HG03025 (cell line): ENCODE data around the gene MEPCE.
A peak's percentile ranks its signal among the peaks of the same experiment; 100 is the strongest.

Source experiments
- ATAC-seq: cut with Tn5 transposase; IDR thresholded peaks from one replicate; pipeline ENCODE4 v1.9.1; 2021; ENCODE audit warnings: mild to moderate bottlenecking, moderate library complexity; ENCODE audit not compliant: unreplicated experiment, low FRiP score

Gene MEPCE

DNA sequence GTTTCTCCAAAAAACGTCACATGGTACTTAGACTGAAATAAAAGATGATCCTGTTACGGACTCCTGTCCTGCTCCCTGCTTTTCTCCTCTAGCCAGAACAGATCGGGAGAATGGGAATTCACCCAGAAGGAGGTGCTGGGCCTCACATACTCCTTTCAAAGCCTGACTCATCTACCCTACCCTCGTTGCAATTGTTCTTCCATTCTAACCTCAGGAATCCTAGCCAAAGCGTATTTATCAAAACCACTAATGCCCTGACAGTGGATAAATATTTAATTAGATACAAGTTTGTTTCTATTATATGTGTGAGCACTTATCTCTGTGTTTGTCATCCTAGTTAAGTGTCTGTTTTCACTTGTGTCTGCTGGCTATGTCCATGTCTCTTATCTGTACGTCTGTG is 22.9 kb upstream of the MEPCE start:
- no peak for ATAC-seq

DNA sequence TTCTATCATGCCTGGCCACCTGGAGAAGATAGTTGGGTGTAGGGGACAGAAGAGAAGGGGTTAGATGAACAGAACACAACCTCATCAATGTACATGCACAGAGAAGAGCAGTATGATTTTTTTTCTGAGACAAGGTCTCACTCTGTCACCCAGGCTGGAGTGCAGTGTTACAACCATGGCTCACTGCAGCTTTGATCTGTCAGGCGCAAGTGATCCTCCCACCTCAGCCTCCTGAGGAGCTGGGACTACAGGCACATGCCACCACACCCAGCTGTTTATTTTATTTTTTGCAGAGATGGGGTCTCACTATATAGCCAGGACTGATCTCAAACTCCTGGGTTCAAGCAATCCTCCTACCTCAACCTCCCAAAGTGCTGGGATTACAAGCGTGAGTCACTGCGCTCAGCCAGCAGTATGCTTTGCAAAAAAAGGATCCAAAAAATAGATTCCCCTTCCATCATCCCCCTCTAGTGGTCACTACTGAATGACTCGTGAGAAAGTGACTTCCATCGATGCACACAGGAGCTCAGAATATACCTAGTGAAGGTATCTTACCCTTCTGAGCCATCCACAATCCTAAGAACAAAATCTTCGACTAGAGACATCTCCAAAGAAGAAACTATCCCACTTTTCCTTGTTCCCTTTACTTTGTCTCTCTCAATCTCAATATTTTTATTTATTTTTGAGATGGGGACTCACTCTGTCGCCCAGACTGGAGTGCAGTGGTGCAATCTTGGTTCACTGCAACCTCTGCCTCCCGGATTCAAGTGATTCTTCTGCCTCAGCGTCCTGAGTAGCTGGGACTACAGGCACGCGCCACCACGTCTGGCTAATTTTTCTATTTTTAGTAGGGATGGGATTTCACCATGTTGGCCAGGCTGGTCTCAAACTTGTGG is 22.1 kb upstream of the MEPCE start:
- no peak for ATAC-seq

DNA sequence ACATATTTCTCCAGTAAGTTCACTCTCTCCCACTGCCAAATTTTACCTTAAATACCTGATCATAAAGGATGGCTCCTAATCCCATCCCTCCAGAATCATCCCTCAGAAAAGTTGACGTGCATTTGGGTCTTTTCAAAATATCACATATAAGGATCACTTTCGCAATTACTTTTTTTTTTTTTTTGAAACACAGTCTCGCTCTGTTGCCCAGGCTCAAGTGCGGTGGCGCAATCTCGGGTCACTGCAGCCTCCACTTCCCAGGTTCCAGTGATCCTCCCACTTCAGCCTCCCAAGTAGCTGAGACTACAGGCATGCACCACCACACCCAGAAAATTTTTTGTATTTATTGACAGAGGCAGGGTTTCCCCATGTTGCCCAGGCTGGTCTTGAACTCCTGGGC is 18.5 kb upstream of the MEPCE start:
- ATAC-seq, result no peak

DNA sequence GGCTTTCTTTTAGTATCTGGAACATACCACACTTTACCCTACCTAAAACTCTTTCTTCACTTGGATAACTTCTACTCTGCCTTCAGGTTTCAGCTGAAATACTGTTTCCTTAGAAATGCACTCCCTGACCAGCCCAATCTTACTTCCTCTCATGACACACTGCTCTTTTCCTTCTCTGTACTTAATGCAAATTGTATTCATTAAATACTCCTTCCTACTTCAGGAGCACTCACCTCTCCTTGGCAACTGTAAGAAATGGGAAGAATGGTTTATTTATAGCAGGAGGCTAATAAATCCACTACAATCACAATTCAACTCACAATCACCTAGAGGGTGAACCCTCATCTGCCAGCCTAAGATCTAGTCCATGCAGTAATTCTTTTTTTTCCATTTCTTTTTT is 16.3 kb upstream of the MEPCE start:
- ATAC-seq, result no peak

DNA sequence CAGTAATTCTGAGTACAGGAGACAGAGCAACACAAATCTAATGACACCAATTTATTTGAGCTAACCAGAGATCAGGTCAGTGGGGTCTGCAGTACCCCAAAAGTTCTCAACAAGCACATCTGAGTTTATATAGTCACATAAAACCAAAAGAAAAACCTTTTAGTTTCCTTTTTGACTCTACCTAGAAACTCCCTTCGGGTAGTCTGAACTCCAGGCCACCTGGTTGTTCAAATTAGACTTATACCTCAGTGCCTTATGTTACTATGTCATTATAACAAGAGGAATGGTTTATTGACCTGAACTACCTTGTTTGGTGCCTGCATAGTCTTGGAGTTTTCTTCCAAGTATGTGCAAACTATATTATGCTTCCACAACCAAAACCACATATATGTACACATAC is 15.7 kb upstream of the MEPCE start:
- ATAC-seq, result no peak

DNA sequence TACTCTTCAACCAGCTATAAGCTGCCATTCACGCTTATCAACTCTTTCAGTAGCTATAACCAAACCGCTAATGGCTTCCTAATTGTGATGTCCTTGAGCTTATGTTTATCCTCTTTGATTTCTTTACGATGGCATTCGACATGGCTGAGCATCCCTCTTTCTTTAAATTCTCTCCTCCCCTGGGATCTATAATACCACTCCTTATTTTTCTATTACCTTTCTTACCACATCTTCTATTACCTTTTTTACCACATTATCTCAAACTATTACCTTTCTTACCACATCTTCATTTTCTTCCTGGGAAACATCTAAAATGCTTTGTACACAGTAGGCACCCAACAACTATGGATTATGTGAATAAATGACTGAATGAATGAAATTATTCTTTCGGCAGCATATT is 14.2 kb upstream of the MEPCE start:
- no peak for ATAC-seq

DNA sequence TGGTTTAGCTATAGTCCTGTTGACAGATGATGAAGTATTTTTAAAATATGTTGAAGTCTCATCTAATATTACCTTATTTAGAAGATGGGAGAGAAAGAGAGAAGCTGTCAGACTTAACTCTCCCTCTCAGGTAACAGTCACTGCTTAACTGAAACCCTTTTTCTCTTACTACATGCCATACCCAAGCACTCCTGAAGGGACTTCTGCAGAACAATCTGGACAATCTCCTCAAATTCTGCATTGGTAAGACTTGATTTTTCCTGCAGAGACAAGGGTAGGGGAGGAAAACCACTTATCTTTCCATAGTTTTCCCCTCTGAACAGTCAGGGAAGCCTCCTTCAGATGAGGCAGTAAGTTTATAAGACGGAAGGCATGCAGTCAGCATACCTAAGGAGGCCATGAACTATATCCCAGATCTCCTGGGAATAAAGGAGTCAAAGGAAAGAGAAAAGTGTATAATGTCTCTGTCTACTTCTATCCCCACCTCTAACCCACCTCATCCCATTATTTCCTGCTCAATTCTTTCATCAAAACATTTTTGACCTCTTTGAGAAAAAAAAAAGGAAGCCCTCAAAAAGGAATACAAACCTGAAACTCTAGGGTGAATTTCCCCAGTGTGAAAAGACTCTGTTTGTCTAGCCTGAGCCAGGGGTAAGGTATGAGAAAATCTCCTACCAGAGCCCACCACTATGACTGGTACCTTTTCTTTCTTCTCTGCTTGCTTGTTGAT is 10.5 kb upstream of the MEPCE start:
- ATAC-seq, result no peak

DNA sequence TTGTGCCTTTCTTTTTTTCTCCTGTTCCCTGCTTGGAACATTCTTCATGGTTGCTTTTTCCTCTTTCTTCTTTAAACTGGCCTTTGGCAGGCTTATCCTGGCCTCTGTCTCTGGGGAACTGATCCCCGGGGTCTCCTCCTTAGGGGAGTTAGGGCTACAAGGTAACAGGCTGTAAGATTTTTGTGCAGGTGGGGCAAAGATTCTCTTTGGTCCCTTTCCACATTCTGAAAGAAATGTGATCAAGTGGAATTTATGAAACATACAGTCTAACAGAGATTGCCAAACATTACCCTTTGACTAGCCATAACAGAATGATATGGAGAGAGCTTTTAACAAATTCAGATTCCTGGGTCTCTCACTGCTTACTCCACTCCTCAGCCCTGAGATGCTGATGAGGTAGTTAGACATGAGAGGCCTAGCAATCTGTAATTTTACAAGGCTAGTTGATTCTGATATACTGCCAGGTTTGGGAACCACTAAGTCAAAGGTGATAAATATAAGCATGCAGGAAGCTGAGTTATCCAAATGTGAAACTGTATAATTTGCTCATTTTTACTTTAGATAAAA is 9.9 kb upstream of the MEPCE start:
- no peak for ATAC-seq

DNA sequence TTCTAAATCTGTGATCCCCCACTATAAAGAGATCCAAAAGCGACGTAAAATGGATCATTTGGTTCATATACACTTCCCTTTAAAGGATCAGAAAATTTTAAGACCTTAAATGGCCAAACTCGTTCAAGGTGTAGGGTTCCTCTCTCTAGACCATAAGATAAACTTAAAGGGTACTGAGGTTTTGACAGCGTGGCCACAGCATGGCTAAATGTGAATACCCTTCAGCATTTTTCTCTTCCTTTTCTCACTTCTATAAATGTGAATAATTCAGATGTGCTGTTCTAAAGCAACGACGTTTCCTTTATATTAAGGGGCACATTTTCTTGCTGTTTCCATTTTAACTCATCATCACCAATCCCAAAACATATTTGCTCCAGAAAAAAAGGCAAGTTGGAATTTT is 6.3 kb upstream of the MEPCE start:
- ATAC-seq, result no peak

DNA sequence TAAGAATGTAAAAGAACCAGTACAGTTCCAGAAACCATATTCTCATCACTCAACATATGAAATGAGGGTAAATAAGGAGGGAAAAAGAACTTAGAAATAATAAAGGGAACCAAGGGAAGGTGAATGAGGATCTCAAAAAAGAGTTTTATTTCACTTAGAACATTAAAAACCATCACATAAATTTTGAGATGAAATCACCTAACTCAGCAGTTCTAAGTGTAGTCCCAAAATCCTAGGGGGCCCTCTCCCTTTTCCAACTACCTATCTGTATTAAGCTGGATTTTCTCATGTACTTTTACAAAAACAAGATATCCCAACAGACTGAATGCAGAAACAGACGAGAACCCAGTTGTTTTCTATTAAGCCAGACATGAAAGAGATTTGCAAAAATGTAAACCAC is 4.3 kb upstream of the MEPCE start:
- no peak for ATAC-seq

DNA sequence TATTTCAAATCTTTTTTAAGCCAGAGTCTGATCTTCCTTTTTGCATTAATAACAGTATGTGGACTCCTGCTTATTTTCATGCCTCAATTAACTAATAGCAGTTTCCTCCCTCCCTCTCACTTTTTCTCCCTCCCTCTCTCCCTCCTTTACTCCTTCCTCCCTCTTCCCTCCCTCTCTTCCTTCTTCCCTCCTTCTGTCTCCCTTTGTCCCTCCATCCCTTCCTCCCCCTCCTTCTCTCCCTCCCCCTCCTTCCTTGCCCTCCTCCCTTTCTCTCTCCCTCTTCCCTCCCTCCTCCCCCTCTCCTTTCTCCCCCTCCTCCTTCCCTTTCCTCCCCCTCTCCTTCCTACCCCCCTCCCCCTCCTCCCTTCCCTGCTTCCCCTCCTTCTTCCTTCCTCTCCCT is 3.1 kb upstream of the MEPCE start:
- no peak for ATAC-seq

DNA sequence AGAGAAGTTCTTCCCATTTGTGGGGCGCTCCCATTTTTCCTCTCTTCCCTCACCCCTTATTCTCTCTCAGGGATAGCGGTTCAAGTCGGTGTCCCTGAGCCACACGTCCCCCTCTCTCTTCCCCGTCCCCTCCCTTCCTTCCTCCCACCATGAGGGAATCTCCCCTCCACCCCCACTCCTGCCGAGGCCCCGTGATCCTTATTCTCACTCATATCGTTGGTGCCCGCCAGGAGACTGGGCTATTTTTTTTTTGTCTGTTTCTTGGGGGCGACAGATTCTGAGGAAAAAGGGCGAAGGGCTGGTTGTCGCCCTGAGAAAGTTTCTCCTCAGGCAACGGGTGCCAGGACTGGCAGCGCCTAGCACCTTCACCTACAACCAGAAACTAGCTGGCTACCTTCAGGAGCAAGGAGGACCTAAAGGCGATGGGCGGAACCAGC is 1.9 kb upstream of the MEPCE start:
- ATAC-seq, result no peak

DNA sequence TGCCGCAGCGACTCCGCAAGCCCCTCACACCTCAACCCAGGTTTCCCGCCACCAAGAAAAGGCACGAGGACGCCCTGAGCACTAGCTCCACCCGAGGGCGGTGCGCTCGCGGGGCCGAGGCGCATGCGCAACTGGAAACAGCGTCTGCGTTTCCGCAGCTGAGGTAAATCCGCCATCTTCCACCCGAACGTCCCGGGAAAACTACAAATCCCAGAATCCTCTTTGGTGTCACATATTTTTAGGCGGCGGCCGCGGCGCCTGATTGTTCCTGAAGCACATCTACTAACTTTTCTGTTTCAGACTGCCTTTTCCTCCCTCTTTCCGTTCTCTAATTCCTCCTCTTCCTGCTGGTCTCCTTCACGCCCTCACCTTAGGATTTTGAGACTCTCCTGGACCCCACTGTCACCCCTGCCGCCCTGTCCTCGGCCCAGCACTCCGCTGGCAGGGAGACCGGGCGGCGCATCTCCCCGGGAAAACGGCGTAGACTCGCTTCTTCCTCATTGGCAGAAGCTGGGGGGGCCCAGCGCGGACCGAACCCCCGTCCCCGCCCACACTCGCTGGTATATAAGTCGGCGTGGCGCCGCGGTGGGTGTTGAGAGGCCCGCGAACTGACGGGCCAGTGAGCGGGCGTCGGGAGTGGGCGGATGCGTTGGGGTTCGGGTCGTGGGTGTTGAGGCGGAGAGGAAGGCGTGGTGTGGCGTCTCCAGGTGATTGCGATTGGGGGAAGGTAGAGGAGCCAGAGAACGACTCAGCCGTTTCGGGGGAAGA is 1.2 kb upstream of the MEPCE start, which contains the start of gene ZCWPW1:
Gene ZCWPW1, minus strand, starts transcription at position 505 of the 768 bp plus-strand sequence. CDS start 8,054 bp downstream, outside the sequence.
- peak; percentile 51 for ATAC-seq

DNA sequence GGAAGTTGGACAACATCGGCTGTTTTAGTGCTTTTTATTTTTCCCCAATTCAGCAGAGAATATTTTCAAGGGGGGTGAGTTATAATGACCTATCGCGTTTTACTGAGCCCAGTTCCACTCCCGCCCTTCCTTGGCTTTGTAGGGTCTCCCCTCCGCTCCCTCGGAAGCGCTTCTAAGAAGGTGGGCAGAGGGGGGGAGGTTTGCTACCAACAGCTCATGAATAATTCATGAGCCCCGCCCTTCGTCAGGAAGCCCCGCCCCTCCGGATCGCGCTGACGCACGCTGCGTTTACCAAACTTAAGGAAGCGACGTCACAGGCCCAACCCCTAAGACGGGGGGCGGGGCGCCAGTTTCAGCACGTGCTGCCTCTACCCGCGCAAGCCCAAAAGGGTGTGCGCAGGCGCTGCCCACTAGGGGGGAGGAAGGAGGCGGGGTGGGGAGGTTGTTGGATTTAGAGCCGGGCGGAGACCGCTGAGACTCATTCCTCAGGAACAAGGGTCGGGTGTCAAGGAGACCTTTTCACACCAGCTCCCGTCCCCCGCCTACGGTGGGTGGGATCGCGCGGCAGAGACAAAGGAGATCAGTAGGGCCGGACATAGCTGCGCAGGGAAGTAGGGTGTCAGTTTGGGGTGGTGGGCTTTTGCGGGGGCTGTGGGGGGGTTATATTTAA is 529 bp upstream of the MEPCE start:
- peak; percentile 44 for ATAC-seq

DNA sequence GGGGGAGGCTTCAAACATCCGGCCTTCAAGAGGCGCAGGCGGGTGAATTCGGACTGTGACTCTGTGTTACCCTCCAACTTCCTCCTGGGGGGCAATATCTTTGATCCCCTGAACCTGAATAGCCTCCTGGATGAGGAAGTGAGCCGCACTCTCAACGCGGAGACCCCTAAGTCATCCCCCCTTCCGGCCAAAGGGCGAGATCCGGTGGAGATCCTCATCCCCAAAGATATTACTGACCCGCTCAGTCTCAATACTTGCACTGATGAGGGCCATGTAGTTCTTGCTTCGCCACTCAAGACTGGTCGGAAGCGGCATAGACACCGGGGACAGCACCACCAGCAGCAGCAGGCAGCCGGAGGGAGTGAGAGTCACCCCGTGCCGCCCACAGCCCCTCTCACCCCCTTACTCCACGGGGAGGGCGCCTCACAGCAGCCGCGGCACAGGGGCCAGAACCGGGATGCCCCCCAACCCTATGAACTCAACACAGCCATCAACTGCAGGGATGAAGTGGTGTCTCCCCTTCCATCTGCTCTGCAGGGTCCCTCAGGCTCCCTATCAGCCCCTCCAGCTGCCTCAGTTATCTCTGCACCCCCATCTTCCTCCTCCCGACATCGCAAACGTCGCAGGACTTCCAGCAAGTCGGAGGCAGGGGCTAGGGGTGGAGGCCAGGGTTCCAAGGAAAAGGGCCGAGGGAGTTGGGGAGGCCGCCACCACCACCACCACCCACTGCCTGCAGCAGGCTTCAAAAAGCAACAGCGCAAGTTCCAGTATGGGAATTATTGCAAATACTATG is 1.1 kb downstream of the MEPCE start:
- no peak for ATAC-seq

DNA sequence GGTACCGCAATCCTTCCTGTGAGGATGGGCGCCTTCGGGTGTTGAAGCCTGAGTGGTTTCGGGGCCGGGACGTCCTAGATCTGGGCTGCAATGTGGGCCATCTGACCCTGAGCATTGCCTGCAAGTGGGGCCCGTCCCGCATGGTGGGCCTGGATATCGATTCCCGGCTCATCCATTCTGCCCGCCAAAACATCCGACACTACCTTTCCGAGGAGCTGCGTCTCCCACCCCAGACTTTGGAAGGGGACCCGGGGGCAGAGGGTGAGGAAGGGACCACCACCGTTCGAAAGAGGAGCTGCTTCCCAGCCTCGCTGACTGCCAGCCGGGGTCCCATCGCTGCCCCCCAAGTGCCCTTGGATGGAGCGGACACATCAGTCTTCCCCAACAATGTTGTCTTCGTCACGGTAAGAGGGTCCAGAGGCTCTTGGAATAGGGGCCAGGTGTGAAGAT is 1.7 kb downstream of the MEPCE start:
- ATAC-seq, result no peak

DNA sequence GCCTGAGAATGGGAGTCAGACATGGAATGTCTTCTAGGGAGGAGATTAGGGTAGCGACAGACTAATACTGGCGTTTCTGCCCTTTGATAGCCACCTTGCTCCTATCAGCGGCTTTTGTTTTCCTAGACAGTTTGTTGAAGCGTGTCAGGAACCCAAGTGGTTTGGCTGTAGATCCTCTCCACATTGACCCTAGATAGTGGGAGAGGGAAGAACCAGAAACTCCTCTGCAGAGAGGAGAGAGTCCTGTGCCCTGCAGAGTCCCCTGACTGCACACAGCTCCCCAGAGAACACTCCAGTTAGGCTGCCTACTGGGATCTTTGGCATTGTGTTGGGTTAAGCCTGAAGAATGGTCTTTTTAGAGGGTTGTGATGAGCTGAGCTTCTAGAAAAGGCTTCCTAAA is 2.4 kb downstream of the MEPCE start:
- ATAC-seq, result no peak

DNA sequence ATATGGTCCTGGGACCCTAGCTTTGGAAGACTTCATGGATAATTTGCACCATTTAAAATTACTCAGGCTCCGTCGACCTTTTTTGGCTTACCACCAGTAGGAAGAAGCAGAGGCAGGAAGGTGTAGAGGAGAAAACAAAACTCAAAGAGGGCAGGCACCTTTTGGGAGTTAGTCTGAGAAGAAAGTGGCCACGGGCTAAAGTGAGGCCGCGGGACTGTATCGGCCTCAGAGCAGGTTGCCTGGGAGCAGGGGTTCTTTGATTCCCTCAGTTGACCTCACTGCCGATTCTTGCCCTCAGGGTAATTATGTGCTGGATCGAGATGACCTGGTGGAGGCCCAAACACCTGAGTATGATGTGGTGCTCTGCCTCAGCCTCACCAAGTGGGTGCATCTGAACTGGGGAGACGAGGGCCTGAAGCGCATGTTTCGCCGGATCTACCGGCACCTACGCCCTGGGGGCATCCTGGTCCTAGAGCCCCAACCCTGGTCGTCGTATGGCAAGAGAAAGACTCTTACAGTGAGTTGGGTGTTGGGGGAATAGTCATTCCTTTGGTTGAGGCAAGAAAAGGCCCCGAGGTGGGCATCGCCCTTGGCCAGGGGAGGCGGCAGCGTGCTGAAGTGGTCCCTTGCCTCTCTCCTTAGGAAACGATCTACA is 3.1 kb downstream of the MEPCE start:
- no peak for ATAC-seq

DNA sequence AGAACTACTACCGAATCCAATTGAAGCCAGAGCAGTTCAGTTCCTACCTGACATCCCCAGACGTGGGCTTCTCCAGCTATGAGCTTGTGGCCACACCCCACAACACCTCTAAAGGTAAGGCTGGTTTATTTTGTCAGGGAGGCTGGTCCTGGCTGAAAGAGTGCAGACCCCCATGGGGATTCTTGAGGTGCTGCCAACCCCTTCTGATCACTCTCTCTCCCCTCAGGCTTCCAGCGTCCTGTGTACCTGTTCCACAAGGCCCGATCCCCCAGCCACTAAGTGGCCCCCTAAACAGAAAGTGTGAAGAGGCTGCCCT is 3.6 kb downstream of the MEPCE start:
- no peak for ATAC-seq
